GM21717 (cell line): ENCODE data around the gene RBP5.

ENCODE experiments used
- ATAC-seq: cut with Tn5 transposase; IDR thresholded peaks from one replicate; pipeline ENCODE4 v1.9.1; 2021; ENCODE audit warnings: mild to moderate bottlenecking, moderate library complexity; ENCODE audit not compliant: unreplicated experiment

RBP5 gene, protein sequence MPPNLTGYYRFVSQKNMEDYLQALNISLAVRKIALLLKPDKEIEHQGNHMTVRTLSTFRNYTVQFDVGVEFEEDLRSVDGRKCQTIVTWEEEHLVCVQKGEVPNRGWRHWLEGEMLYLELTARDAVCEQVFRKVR

DNA sequence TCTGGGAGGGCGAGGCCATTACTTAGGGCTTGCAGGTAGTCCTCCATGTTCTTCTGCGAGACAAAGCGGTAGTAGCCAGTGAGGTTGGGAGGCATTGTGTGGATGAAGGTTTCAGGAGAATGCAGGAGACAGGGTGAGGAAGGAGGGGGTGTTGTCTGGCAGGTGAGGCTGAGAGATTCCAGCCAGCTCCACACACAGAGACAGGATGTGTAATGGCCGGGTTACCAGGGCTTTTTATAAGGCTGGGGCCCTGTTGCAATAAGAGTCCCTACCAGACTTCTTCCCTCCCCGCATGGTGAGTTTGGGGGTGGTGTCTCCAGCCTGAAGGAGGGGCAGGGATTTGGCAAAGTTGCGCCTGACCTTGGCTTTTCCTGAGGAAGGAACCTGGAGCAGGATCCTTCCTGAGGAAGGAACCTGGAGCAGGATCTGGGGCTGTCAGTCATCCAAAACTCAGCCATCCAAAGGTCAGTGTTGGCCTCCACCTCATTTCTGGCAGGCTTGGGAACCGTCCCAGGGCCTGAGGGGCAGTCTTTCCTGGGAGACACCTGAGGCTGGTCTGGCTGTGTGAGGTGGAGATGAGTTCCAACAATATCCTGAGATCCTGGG is at the start of gene RBP5:
Gene RBP5 (minus strand): TSS at position 209 of the 606 bp plus-strand sequence. CDS start 114 bp downstream, at position 95.
- ATAC-seq = no peak

DNA sequence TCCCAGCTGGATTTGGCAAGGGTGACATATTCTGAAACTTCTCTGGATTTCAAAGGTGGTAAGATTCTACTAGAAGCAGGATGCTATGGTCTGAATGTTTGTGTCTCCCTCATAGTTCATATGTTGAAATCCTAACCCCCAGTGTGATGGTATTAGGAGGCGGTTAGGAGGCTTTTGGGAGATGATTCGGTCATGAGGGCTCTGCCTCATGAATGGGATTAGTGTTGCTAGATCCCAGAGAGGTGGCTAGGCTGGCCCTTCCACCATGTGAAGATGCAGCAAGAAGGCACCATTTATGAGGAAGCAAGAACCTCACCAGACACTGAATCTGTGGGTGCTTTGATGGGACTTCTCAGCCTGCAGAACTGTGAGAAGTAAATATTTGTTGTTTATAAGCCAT is 49.8 kb upstream of the RBP5 start:
- no peak for ATAC-seq

DNA sequence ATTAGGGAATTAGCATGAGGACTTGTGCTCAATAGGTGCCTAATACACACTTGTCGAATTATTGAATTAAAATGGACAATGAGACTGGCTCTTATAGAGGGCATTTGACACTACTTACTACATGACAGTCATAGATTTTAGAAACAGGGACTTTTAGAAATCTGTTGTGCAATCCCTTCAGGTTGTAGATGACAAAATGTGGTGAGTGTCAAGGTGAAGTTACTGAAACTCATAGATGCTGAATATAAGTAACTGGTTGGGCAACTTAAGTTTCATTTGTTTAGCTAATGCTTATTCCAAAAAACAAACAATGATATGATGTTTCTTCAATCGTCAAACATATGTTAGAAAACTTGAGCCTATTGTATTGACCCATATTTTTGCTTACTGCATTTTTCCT is 47.9 kb upstream of the RBP5 start:
- ATAC-seq = no peak

GRCh38 chr12:7175493-7175892 is 46.8 kb upstream of the RBP5 start:
- ATAC-seq = no peak

GRCh38 chr12:7171854-7172253 is 43.2 kb upstream of the RBP5 start:
- no peak for ATAC-seq

GRCh38 chr12:7169951-7170350 is 41.3 kb upstream of the RBP5 start:
- ATAC-seq = no peak

DNA sequence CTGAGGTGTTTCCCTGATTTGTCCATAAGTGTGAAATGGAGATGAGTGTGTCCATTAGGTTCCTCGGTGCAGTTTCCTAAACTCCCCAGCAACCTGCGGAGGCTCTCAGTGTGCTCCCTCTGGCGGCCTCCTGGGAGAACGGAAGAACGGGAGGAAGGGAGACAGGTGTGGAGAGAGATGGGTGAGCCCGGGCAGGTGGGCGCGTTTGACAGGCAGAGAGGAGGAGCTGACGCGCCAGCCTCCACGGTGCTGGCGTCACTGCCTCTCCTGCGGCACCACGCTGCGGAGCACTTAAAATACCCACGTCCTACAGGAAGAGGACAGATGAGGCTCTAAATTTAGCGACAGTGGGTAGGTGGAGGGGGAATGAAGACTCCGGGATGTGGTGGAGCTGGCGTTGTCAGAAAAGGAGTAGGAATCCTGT is 34.0 kb upstream of the RBP5 start:
- no peak for ATAC-seq

DNA sequence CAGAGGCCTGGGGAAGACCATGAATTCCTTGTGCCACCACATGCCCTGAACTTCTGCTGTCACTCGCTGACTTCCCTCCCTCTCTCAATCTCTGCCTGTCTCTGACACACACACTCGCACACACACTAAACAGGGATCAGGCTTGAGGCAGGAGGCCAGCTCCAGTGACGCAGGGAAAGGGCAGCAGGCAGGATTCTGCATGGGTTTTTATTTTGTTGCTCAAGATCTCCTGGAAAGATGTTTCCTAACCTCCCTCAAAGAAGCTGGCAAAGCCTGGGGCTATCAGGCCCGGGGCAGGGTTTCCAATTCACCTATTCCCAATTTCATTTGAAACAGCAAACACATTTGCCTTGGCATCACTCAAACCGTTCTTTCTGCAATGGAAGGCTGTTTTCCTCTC is 33.1 kb upstream of the RBP5 start:
- ATAC-seq = no peak

GRCh38 chr12:7161327-7161726 is 32.6 kb upstream of the RBP5 start:
- ATAC-seq = no peak

DNA sequence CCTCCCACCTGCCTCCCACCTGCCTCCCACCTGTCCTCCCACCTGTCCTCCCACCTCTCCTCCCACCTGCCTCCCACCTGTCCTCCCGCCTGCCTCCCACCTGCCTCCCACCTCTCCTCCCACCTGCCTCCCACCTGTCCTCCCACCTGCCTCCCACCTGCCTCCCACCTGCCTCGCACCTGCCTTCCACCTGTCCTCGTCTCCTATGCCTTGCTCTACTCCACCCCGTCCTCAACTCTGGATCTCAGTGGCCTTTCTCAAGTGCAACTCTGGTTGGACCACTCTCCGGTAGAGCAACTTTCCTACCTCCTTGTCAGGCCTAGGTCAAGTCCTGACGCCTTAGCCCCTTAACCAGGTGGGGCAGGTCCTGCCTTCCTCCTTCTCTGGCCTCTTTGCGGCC is 31.5 kb upstream of the RBP5 start:
- no peak for ATAC-seq

DNA sequence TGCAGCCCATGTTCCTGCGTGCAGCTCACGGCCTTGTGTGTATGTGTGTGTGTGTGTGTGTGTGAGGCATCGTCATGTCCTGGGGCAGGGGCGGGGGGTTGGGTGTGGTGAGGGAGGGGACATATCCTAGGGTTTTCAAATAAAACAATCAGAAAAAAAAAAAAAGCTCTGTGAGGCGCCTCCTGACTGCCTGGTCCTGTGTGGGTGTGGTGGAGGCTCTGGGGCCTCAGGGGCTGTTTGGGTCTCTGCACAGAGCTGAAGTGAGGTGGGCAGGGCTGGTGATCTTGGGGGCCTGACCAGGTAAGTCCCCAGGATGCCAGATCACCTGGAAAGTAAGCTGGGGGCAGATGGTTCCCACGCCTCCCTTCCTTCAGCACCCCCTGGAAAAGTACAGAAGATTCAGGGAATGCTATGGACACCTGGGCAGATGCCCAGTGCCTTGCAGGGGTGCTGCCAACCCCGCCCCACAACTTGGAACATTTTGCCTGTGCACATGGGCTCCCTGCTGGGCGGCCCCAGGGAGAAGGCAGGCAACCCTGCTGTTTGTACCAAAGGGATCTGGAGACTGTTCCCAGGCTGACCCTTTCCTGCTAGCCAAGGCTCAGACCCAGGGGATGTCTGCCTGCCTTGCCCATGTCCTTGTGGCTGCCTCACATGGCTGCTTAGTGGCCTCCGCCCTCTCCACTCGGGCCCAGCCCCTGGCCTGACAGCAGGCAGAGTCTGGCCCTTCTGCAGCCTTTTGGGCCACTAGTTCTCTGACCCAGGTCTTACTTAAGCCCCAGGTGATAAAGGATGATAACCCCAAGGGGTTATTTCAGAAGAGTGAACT is 30.3 kb upstream of the RBP5 start:
- no peak for ATAC-seq

GRCh38 chr12:7157391-7157790 is 28.7 kb upstream of the RBP5 start:
- ATAC-seq = no peak

- ATAC-seq = no peak
These were observed 27.8 kb upstream of the RBP5 start for GRCh38 chr12:7156259-7157197.

- no peak for ATAC-seq
These were observed 26.9 kb upstream of the RBP5 start for GRCh38 chr12:7155471-7156034.

DNA sequence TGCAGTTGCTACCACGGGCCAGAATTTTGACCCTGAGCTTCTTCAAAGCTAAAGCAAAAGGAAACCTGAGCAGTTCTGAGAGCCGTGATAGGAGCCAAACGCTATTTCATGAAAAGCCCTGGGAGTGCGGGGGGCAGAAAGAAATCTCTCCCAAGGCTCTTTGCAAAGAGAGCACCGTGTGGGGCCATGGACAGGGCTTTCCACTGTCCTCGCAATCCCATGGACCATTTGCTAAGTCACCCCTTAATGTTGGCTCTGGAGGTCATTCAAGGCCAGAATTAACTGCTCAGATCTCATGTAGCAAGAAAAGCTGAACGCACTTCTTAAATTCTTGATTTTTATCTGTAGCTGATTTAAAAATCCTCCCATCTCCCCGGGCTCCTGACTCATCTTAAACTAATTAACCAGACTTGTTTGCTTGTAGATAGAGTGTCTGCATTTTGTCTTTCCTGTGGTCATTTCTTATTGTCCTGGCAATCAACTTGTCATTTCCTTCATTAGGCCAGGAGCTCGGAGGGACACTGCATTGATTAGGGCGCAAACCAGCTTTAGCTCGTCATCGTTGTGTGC is 26.3 kb upstream of the RBP5 start:
- no peak for ATAC-seq

DNA sequence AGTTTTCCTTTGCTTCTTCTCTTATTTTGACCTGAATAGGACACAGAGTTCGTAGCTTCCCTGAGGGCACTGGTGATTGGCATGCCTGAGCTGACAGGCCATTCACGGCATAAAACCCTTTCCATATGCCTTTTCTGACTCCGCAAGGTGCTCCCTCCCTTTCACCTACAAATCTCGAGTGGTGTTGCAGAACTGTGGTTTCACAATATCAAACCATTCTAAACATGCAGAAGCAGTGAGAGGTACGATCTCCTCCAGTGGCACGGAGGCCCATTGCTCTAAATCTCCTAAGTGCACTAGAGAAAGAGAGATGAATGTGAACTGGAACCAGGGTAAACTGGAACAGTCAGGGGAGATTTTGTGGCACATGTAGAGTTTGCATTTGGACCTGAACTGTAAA is 25.4 kb upstream of the RBP5 start:
- ATAC-seq = no peak

DNA sequence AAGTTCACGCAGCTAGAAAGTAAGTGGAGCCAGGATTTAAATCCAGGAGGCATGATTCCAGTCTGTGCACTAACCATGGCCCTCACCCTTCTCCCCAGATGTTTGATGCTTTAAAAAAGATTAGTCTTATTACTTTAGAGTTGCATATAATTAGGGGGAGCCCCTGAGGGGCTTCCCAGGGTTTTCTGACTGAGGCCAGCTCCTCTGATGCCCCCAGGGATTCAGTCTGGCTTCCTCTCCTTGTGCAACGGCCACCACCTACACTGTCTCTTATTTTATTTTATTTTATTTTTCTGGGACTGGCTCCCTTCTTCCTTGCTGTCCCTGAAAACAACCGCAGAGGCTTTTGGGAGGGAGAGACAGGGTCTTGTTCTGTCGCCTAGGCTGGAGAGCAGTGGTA is 24.1 kb upstream of the RBP5 start:
- ATAC-seq = no peak

GRCh38 chr12:7151532-7151931 is 22.8 kb upstream of the RBP5 start:
- ATAC-seq = no peak

DNA sequence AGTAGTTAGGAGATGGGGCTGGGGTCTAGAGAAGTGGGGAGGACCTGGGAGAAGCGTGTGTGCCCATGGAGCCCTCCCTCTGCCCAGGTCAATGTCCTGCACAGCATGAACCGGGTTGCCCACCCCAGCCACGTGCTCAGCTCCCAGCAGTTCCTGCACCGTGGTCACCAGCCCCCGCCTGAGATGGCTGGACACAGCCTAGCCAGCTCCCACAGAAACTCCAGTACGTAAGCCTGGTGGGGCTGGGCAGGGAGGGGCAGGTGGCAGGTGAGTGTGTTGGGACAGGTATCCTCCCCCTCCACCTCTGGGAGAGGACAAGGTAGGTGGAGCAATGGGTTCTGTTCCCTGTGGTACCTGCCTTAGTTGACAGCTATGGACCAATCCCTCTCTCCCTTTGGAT is 22.2 kb upstream of the RBP5 start:
- ATAC-seq = no peak

- no peak for ATAC-seq
These were observed 21.7 kb upstream of the RBP5 start for GRCh38 chr12:7150356-7150755.

GRCh38 chr12:7146906-7147305 is 18.2 kb upstream of the RBP5 start:
- no peak for ATAC-seq
